Measurements from ENCODE around the gene METTL26.
"Not testable (repeated sequence)": the region's sequence is repeated elsewhere in the genome, so short reads cannot be mapped to it uniquely, and the experiment has no call there.

Gene METTL26

DNA sequence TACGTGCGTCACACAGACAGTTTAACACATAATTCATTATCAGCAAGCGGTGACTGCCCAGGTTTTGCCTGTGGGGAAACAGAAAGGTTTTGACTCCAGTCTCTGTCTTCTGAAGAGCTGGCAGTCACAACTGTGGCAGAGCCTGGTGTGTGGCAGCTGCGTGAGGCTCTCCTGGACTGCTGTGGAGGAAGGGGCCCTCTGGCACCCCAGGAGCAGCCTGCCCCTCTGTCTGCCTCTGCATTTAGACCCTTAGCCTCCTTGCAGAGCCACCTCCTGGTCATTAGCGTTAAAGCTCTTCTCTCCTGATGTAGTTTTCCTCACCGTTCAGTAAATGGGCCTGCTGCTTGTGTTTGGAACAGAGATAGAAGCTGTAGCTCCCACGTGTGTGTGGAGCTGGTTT is 35.3 kb downstream of the METTL26 start:
- in situ Hi-C loops (cut with MboI; ENCODE audit: low sequenced_read_pairs) = no loop called here

DNA sequence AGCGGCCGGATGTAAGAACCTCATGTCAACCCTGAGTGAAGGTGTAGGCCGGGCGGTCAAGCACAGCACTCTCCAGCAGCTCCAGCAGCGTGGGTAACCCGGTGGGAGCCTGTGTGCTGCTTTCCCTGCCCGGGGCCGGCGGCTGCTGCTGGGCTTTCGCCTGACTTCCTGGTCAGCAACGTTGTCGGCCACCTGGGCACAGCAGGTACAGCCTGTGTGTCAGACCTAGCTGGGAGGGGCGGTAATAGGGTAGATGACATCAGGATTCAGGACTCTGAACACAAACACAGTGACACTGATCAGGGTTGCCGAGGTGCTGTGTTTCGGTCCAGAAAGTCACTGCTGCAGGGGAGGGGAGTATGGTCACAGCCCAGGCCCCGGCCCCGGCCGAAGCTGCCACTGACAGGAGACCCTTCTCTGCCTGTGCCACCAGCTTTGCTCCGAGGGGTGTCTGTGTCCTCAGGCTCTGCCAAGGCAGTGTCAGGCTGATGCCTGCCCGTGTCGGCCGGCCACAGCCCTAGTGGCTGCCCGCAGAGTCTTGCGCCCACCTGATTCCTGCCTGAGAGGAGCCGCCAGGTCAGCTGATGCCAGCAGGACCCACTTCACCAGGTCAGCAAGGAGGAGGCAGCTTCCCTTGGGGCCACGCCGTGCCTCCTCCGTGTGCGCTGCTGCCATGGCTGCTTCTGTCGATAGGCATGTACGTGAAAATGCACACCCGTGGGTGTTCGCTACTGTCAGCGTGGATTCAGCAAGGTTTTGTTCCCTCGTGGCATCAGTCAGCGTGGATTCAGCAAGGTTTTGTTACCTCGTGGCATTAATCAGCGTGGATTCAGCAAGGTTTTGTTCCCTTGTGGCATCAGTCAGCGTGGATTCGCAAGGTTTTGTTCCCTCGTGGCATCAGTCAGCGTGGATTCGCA is 37.0 kb downstream of the METTL26 start:
- in situ Hi-C loops (cut with MboI; ENCODE audit: low sequenced_read_pairs) = no loop called here

DNA sequence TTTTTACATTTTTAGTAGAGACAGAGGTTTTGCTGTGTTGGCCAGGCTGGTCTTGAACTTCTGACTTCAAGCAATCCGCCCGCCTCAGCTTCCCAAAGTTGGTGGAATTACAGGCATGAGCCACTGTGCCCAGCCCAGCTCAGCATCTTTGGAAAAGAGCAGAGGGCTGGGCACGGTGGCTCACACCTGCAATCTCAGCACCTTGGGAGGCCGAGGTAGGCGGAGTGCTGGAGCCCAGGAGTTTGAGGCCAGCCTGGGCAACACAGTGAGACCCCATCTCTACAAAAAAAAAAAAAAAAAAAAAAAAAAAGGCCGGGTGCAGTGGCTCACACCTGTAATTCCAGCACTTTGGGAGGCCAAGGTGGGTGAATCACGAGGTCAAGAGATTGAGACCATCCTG is 38.5 kb downstream of the METTL26 start:
- in situ Hi-C loops (cut with MboI; ENCODE audit: low sequenced_read_pairs) = not testable (repeated sequence)

DNA sequence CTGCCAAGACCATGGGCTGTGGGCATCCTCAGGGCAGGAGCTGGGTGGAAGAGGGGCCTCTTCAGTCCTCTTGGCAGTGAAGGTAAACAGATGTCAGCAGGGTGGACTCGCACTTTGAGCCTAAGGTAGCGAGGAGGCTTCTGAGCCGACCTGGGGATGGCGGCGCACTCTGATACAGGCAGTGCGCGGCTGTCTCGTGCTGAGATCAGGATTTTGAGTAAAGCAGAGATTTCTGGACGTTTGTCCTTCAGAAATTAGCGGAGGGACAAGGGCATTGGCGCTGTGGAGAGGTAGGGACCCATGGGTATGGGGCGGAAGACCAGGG is 39.4 kb downstream of the METTL26 start:
- in situ Hi-C loops (cut with MboI; ENCODE audit: low sequenced_read_pairs) = no loop called here

DNA sequence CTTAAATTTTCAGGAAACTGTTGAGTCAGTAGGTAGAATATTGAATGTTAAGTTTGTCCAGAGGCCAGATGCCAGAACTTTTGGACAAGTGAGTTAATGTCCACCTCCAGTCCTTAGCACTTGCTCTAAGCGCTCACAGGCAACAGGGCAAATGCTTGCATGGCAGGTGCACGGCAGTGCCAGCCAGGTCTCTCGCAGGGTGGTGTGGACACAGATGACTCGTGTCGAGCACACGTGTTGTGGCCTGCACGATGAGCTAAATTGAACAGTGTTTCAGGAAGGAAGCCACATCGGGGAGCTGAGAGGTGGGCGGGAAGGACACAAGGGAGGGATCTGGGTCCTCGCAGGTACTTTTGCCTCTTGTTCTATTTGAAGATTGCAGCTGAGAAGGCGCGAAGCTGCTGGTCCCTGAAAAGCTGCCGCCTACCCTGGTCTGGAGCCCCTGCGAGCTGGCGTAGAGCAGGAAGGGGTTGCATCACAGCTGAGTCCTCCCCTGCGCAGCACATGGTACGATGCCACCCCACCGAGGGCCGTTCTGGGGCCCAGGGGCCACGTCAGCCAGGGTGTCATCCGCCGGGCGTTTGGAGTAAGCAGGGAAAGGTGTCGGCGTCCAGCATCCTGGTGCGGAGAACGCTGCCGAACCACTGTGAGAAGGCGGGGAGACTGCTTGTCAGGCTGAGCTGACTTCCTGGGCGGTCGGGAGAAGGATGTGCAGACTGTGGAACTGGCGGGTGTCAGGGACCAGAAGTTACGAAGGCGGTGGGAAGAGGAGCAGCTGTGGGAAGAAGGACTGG is 40.0 kb downstream of the METTL26 start:
- in situ Hi-C loops (cut with MboI; ENCODE audit: low sequenced_read_pairs) = no loop called here

DNA sequence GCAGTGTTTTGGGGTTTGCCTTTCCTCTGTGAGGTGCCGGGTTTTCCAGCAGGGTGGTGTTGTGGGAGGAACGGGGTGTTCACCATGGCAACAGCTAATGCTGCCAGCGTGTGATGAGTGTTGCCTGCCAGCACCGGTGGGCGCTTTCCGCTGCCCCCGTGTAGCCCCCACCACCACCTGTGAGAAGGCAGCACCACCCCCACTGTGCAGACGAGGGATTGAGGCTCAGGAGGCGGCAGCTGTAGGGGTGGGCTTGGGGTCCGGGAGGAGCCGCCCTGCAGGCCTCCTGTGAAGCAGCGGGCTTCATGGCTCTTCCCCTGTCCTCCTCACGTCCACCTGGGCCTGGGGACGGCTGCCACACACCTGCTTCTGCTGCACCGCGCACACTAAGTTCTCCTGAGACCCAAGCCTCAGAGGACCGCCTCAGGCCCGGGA is 41.0 kb downstream of the METTL26 start:
- in situ Hi-C loops (cut with MboI; ENCODE audit: low sequenced_read_pairs) = no loop called here

DNA sequence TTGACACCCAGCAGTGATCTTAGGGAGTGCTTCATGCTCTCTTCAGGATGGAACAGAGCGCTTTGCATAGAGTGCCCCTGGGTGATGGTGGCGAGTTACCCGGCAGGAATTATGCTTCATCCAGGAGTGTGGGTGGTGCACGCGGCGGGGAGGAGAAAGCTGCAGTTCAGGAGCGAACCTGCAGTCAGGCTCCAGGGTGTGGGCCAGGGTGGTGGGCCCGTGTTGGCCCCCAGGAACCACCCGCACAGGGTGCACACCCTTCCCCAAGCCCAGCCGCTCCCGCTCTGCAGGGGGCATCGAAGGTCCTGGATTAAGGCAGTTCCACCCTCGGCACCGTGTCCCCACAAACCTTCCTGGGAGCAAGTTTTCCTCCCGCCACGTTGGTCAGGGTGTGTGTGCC is 42.3 kb downstream of the METTL26 start:
- in situ Hi-C loops (cut with MboI; ENCODE audit: low sequenced_read_pairs) = no loop called here

DNA sequence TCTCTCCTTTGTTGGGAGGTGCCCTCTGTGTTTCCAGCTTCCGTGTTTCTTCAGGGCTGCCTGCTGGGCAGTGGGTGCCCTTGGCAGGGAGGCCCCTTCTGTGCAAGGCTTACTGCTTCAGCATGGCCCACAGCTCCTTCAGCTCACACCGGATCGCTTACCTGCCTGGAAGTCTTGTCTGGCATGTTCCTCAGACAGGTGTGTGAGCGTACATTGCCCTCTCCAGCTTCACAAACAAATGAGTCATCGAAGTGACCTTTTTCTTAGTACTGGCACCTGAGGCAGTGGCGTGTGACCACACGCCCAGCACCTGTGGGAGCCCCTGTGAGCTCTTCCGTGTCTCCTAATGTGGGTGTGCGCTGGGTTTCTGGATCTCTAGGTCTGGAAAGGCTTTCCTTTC is 42.7 kb downstream of the METTL26 start:
- in situ Hi-C loops (cut with MboI; ENCODE audit: low sequenced_read_pairs) = no loop called here

DNA sequence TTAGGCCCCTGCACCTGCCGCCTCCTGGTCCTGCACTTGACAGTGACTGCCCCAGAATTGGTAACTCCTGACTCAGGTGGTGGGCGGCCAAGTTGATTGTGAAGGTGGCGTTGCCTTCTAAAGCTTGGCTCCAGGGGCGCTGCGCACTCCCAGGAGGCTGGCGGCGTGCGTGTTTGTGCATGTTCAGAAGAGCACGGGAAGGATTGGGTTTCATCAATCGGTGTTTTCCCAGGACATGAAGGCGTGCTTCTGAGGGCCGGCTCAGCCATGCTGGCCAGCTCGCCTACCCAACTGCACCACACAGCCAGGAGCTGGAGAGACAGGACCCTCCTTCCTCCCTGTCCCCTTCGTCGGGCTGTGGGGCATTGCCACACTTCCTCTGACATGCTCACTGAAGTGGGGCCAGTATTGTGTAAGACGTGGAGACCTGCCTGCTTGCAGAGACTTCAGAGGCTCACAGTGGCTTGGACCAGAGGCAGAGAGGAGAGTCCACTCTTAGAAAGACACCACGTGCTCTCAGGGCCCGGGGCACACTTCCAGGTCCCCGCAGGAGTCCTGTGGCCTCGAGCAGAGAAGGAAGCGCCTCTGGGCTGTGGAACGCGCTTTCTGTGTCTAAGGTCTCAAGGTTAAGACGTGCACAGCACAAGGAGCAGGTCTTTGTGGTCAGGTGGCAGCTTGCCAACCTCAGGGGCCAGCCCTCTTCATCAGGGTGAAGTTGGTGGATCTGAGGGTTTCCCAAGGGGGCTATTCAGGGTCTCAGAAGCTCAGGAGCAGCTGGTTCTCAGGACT is 43.4 kb downstream of the METTL26 start:
- in situ Hi-C loops (cut with MboI; ENCODE audit: low sequenced_read_pairs) = no loop called here

DNA sequence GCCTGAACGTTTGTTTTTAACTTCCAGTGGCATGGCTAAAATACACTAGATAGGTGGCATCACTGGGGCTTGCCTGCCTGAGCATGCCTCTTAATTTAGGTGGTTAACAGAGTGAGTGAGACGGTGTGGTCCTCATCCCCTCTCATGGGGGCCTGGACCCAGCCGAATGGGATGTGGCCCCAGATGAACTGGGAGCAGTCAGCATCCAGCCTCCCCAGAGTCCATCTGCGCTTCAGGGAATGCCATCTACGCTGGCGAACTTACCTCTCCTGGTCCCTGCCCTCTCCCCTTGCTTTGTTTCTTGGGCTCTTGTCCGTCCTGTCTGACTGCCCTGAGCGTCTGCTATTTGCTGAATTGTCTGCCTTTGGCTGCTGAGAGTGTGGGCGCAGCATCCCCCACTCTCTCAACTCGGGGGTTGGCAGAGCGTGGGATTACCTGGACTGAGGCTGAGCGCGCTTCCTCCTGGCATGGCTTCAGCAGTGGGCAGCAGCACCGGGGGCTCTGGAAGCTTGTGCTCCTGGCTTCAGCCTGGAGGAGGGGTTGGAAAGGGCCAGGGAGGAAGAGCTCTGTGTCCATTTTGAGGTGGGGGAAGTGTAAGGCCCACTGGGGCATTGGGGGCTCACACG is 44.1 kb downstream of the METTL26 start:
- in situ Hi-C loops (cut with MboI; ENCODE audit: low sequenced_read_pairs) = no loop called here

DNA sequence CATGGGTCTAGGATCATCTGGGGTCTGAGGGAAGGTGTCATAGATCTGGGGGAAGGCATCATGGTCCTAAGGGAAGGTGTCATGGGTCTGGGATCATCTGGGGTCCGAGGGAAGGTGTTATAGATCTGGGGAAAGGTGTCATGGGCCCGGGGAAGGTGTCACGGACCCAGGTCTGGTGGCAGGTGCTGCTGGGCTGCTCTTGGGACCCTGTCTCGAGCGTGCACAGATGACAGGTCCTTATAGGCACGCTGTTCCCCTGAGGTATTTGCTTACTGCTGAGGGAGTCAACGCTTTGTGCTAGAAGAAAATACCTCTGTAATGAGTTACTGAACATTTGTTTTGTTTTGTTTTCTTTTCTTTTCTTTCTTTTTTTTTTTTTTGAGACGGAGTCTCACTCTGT is 44.9 kb downstream of the METTL26 start:
- in situ Hi-C loops (cut with MboI; ENCODE audit: low sequenced_read_pairs) = no loop called here

DNA sequence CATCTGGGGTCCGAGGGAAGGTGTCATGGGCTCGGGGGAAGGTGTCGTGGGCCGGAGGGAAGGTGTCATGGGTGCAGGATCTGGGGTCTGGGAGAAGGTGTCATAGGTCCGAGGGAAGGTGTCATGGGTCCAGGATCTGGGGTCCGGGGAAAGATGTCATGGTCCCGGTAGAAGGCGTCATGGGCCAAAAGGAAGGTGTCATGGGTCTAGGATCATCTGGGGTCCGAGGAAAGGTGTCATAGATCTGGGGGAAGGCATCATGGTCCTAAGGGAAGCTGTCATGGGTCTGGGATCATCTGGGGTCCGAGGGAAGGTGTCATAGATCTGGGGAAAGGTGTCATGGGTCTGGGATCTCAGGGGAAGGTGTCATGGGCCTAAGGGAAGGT is 45.3 kb downstream of the METTL26 start:
- in situ Hi-C loops (cut with MboI; ENCODE audit: low sequenced_read_pairs) = no loop called here

DNA sequence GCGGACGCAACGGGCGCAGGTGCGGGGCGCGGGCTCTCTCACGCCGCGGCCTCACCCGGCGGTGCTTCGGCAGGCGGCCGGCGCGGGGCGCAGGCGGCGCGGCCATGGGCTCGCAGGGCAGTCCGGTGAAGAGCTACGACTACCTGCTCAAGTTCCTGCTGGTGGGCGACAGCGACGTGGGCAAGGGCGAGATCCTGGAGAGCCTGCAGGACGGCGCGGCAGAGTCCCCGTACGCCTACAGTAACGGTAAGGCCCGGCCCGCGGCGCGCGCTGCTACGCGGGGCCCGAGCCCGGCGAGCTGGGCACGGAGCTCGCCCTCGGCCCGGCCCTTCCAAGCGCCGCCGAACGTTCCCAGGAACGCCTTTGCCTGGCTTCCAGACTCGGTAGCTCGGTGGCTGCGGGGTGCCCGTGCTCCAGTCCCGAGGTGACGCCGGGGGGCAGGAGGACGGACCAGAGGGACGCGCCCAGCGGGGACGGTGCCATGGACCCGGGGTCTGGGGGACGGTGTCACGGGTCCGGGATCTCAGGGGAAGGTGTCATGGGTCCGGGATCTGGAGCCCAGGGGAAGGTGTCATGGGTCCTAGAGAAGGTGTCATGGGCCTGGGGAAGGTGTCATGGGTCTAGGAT is 45.8 kb downstream of the METTL26 start:
- in situ Hi-C loops (cut with MboI; ENCODE audit: low sequenced_read_pairs) = no loop called here

DNA sequence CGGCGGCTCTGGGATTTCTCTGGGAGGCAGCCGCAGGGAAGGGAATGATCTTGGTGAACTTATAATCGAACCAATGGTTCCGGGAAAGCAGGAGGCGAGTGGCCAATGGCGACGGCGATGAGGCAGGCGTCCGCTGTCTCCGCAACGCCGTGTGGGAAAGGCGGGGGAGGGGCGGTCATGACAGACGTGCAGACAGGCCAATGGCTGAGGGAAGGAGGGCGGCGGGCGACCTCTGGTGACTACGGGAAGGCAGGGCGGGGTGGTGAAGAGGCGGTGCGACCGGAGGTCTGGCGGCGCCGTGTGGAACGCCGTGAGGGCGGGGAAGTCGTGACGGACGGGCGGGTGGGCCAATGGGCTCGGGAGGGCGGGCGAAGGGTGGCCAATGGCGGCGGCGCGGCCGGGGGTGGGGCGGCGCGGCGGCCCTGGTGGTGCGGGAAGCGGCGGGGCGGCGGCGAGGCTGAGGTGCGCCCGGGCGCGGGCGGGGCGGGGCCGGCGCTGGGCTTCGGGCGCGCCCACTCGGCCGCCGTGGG is 46.4 kb downstream of the METTL26 start, which contains the start of gene RAB40C:
RAB40C (plus strand) TSS at position 409 of the 530 bp plus-strand sequence. CDS start 226 bp downstream, outside the sequence.
- in situ Hi-C loops (cut with MboI; ENCODE audit: low sequenced_read_pairs) = no loop called here

DNA sequence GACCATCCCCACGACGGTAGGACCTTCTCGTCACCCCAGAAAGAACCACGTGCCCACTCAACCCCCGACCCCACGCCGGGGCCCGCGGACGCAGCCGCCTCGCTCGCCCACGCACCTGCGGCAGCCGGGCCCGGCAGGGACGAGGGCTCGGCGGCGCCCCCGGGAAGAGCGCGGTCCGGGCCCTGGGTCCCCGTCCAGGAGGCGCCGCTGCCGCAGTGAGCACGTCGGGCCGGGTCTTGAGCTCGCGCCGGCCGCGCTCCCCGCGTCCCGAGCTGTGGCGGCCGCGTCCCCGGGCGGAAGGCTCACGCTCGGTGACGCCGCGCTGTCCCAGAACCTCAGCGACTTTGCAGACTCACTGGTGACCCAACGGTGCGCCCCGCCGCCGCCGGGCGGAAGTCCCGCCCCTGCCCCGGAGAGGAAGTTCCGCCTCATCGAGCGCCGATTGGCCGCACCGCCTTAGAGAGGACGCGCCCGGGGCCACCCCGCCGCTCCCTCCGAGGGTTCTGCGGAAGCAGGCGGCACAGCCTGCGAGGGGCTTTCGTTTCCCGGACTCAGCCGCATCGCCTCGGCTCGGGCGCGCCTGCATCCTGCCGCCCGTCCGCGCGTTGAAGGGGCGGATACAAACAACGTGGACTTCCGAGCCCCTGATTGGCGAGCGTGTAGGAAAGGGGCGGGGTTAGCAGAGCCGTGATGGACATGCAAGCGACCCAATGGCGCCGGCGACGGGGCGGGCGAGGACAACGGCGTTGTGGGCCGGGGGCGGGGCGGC is 47.0 kb downstream of the METTL26 start:
- in situ Hi-C loops (cut with MboI; ENCODE audit: low sequenced_read_pairs) = no loop called here

DNA sequence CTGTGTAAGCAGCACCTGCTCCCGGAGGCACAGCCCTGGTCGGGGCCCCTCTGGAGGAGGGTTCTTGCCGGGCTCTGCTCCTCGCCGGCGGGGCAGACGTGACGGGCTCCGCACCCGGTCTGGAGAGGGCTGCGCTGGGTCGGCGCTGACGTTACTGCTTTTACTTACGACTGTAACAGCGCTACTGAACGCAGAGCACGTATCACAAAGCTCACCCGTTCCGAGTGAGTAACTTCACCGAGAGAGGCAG is 47.5 kb downstream of the METTL26 start:
- in situ Hi-C loops (cut with MboI; ENCODE audit: low sequenced_read_pairs) = no loop called here

DNA sequence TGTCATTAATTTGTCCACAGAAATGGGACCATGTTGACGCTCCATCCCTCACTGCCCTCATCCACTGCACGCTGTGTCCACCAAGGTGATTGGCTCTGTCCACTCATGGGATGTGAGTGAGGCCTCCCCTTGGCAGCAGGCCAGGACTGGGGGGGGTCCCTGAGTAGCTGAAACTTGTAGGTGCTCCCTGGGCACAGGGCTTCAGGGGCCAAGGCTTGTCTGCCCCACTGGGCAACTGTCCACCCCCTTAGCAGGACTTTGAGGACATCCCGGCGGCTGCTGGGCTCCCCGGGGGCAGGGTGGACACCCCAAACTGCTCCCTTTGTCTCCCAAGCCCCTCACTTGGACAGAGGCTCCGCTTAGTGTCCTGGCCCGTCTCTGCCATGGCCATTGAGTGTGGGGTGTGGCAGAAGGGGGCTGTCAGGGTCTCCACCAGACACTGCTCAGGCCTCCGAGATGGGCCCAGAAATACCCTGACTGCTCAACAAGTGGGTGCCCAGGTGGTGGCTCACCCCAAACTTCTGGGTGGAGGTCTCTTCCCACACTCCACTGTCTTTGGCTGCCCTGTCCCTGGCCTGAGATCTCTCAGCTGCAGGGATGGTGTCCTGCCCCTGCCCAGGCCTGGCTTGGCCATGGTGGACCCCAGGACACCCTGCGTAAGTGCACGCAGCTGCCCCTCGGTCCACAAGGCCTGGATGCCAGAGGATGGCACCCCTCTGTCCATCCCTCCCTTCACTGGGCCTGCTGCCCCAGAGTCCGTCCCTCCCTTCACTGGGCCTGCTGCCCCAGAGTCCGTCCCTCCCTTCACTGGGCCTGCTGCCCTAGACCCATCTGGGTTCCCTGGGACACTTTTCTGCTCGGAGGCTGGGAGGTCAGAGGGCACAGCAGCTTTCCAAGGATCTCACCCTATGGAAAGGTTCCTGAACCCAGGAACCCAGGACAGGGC is 49.2 kb downstream of the METTL26 start:
- in situ Hi-C loops (cut with MboI; ENCODE audit: low sequenced_read_pairs) = no loop called here

DNA sequence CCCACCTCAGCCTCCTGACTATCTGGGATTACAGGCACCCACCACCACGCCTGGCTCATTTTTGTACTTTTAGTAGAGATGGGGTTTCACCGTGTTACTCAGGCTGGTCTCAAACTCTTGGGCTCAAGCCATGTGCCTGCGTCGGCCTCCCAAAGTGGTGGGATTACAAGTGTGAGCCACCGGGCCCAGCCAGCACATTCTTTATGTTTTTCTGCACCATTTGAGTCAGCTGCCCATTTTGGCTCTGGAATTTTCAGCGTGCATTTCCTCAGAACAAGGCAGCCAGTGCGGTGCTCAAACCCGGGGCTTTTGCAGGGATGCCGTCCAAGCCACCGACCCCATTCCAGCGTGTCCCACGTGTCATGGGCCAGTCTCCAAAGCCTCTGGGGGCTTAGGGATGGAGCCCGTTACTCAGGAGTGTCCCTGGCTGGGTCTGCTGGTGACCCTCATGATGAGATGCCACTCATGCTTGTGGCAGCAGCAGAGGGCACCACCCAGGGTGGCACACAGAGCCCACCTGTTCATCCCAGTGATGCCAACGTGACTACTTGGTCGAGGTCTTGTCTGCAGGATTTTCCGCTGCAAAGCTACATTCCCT is 50.0 kb downstream of the METTL26 start:
- in situ Hi-C loops (cut with MboI; ENCODE audit: low sequenced_read_pairs) = no loop called here

Measured in HL-60/S4 (cell line).